Omental fat pad (tissue), 4 donors: ENCODE data around the gene SLC5A4. TPM values are rescaled to one million over a fixed set of nuclear protein-coding genes. Genes with fewer than 3 reads are reported as not detected.

Experiments used
- ATAC-seq: fragments of 150-250 bp; one replicate; pipeline ENCODE4 v1.9.1; 2016; ENCODE audit warnings: mild to moderate bottlenecking, moderate library complexity; ENCODE audit not compliant: low FRiP score
- DNase-seq: peaks from one replicate; pipeline ENCODE4 v3.0.0-alpha.2; 2019; ENCODE audit warnings: low spot score
- total RNA-seq, 4 donors: library from RNA; depleted of rRNA; stranded (reverse); fragments of >200 nt; gene quantifications; one replicate each; pipeline ENCODE4 v1.1.0, GENCODE V29; 2016
- TF ChIP-seq, protein P1 (sequence below), 3 donors: fragments of 450-650 bp; IDR thresholded peaks; one replicate each; pipeline ENCODE4 v1.5.1; 2016 to 2017; ENCODE audit warnings: antibody characterized with exemption in 3 of 3, mild to moderate bottlenecking in 3 of 3, moderate library complexity in 2 of 3

SLC5A4 gene
- total RNA-seq, 4 donors from 2014 or later = 0.46 to 6.5 (median 0.96) TPM

DNA sequence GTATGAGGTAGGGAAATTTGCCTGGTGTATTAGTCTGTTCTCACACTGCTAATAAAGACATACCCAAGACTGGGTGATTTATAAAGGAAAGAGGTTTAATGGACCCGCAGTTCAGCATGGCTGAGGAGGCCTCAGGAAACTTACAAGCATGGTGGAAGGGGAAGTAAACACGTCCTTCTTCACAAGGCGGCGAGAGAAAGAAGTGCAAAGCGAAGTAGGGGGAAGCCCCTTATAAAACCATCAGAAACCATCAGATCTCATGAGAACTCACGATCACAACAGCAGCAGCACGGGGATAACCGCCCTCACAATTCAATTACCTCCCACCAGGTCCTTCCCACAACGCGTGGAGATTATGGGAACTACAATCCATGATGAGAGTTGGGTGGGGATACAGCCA lies 38.2 kb downstream of the SLC5A4 start:
- DNase-seq (no peak), ATAC-seq (no peak)
- TF ChIP-seq, protein P1, sequence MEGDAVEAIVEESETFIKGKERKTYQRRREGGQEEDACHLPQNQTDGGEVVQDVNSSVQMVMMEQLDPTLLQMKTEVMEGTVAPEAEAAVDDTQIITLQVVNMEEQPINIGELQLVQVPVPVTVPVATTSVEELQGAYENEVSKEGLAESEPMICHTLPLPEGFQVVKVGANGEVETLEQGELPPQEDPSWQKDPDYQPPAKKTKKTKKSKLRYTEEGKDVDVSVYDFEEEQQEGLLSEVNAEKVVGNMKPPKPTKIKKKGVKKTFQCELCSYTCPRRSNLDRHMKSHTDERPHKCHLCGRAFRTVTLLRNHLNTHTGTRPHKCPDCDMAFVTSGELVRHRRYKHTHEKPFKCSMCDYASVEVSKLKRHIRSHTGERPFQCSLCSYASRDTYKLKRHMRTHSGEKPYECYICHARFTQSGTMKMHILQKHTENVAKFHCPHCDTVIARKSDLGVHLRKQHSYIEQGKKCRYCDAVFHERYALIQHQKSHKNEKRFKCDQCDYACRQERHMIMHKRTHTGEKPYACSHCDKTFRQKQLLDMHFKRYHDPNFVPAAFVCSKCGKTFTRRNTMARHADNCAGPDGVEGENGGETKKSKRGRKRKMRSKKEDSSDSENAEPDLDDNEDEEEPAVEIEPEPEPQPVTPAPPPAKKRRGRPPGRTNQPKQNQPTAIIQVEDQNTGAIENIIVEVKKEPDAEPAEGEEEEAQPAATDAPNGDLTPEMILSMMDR (IDR thresholded peaks at IDR 0.05) = no peak

- DNase-seq (no peak), ATAC-seq (no peak)
- TF ChIP-seq, protein P1 (IDR thresholded peaks at IDR 0.05) = no peak
Measured at GRCh38 chr22:32211011-32211410, 44.1 kb downstream of the SLC5A4 start.

DNA sequence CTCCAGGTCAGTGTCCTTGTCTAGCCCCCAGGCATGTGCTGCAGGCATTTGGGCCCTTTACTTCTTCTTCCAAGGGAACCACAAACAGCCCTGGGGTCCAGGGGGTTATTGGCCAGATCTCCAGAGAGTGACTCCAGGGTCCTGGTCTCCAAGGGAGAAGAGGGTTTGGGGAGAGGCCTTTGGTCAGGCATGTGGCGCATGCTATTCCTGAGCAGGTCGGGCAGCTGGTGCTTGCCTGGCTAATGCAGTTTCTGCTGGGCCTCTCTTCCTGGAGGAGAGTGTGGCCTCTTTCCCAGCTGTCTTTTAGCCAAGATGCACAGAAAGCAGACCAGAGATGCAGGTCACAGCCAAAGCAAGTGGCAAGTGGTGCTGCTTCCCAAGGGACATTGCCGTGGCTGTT lies 46.5 kb downstream of the SLC5A4 start:
- DNase-seq (no peak), ATAC-seq (no peak)
- TF ChIP-seq, protein P1 (IDR thresholded peaks at IDR 0.05) = no peak

DNA sequence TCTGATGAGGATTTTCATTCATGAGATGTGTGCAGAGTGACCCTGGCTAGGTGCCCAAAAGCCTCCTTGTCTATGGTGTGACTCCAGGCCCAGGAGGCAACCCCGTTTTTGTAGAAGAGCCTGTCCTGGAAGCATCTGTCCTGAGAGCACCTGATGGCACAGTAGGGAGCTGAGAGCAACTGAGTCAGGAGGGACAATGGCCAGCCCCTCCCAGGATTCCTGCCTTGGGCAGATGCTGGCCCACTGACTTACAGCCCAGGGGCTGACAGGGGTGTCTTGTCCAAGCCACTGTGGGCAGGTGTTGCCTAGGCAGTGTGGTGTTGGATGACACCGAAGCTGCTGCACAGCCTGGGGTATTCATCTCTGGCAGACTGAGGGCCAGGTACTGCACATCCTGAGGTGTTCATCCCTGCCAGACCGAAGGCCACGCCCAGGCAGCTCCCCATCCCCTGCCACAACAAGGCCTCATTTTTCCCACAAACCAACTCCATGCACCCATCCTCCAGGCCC lies 47.1 kb downstream of the SLC5A4 start:
- no peak for DNase-seq
- TF ChIP-seq, protein P1 (IDR thresholded peaks at IDR 0.05) = no peak
- ATAC-seq = no peak

DNA sequence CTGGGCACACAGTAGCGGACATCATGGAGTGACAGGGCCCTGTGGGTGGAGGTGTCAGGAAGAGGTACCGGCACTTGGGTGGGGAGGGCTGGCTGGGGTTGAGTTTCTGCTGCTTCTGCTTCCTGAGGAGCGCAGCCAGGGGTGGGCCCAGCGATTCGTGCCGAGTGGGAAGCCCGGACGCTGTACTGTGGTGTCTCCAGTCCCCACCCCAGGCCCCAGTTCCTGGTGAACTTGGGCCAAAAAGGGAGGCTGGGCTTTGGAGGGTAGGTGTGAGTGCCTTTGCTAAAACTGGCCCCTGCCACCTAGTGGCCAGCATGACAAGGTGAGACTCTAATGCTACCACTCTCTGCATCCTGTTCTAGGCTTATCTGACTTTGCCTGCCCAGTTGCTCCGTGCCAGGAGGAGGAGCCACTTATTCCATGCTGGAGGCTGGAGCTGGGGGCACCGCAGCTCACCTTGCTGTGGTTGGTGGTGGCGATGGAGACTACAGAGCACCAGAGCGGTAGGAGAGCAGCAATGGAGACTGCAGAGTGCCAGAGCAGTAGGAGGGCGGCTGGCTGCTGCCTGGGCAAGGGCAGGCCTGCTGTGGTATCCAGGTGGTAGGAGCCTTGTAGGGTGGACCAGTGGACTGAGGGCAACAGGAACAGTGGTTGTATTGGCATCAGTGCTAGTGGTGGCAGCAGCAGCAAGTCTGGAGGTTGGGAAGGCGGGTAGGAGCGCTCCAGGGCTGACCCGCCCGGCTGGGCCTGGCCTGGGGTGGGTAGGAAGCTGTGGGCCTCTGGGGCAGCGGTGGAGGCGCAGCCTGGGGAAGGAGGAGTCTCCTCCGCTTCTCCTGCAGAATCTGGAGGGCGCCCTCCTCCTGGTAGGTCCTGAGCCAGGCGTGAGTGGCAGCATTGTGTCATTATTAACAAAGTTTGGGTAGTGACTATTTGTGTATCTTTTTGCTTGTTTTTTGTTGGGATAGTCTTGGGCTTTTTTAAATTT lies 48.1 kb downstream of the SLC5A4 start:
- DNase-seq = no peak
- TF ChIP-seq, protein P1 (IDR thresholded peaks at IDR 0.05) = no peak
- no peak for ATAC-seq

DNA sequence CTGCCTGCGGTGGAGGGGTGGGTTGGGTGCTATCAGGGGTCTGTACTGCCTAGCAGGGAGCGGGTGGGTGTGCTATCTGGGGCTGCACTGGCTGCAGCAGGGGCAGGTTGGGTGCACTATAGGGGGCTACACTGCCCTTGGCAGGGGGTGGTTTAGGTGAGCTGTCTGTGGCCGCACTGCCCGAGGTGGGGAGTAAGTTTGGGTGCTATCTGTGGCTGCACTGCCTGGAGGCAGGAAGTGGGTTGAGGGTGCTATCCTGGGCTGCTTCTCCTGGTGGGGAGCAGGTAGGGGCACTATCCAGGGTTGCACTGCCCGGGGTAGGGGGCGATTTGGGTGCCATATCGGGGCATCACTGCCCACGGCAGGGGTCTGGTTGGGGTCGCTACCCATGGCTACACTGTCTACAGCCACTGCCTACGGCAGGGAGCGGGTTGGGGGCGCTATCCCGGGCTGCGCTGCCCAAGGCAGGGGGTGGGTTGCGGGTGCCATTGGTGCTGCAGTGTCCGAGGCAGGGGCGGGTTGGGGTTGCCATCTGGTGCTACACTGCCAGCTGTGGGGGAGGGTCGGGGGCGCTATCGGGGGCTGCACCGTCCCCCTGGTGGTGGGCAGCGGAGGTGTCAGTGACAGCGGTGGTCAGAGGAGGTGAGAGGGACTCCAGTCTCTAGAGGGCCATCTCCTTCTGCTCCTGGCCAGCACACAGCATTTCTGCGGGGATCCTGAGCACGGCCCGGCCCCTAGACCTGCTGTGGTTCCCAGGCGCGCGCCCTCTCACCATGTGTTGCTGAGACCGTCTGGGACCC lies 49.0 kb downstream of the SLC5A4 start:
- ATAC-seq (no peak), DNase-seq (no peak)
- TF ChIP-seq, protein P1 (IDR thresholded peaks at IDR 0.05) = no peak
